ENCODE results near the gene TOLLIP.
A peak's percentile ranks its signal among the peaks of the same experiment; 100 is the strongest.

TOLLIP gene

GRCh38 chr11:1304380-1304779, 5.1 kb downstream of the TOLLIP start:
- no peak for TF ChIP-seq CTCF (IDR thresholded peaks at IDR 0.05; ENCODE audit: low read length, missing control alignments)
- no peak overlapping the region for H3K4me3 ChIP-seq (replicated peaks; ENCODE audit: low read depth, low read length)
- no peak for DNase-seq (ENCODE audit: low read depth)

GRCh38 chr11:1303973-1304372, 5.5 kb downstream of the TOLLIP start:
- H3K4me3 ChIP-seq (replicated peaks; ENCODE audit: low read depth, low read length) = no peak overlapping the region
- DNase-seq (ENCODE audit: low read depth) = no peak
- TF ChIP-seq CTCF (IDR thresholded peaks at IDR 0.05; ENCODE audit: low read length, missing control alignments) = no peak

- TF ChIP-seq CTCF (IDR thresholded peaks at IDR 0.05; ENCODE audit: low read length, missing control alignments) = peak; percentile 17
- H3K4me3 ChIP-seq (replicated peaks; ENCODE audit: low read depth, low read length) = no peak overlapping the region
- no peak for DNase-seq (ENCODE audit: low read depth)
Observed at GRCh38 chr11:1303126-1303821, 6.2 kb downstream of the TOLLIP start.

- DNase-seq (ENCODE audit: low read depth) = no peak
- TF ChIP-seq CTCF (IDR thresholded peaks at IDR 0.05; ENCODE audit: low read length, missing control alignments) = no peak
- no peak overlapping the region for H3K4me3 ChIP-seq (replicated peaks; ENCODE audit: low read depth, low read length)
Observed at GRCh38 chr11:1302461-1303125, 6.8 kb downstream of the TOLLIP start.

- DNase-seq (ENCODE audit: low read depth) = no peak
- TF ChIP-seq CTCF (IDR thresholded peaks at IDR 0.05; ENCODE audit: low read length, missing control alignments) = no peak
- H3K4me3 ChIP-seq (replicated peaks; ENCODE audit: low read depth, low read length) = no peak overlapping the region
Observed at GRCh38 chr11:1302041-1302460, 7.4 kb downstream of the TOLLIP start.

- no peak for DNase-seq (ENCODE audit: low read depth)
- H3K4me3 ChIP-seq (replicated peaks; ENCODE audit: low read depth, low read length) = no peak overlapping the region
- TF ChIP-seq CTCF (IDR thresholded peaks at IDR 0.05; ENCODE audit: low read length, missing control alignments) = no peak
Observed at GRCh38 chr11:1301220-1302000, 8.0 kb downstream of the TOLLIP start.
